OCI-LY1 (cell line): ENCODE measurements around the gene GDF7.
"Not testable (repeated sequence)": the region's sequence is repeated elsewhere in the genome, so short reads cannot be mapped to it uniquely, and the experiment has no call there.

Experiments used
- H2AFZ ChIP-seq: fragments of 200-600 bp; sonication (generic), shearing (Covaris generic); 2 replicates; pipeline ENCODE4 v1.6.0; 2014; ENCODE audit warnings: antibody characterized with exemption, mild to moderate bottlenecking, low read length
- H3F3A ChIP-seq: fragments of 200-600 bp; sonication (generic), shearing (Covaris generic); 2 replicates; pipeline ENCODE4 v1.6.0; 2014; ENCODE audit warnings: mild to moderate bottlenecking, antibody characterized with exemption, low read length, moderate library complexity; ENCODE audit not compliant: insufficient read depth
- H3K27ac ChIP-seq: fragments of 200-600 bp; sonication (generic); 2 replicates; pipeline ENCODE4 v1.5.1; 2014; ENCODE audit warnings: low read length, mixed run types, mild to moderate bottlenecking, low read depth; ENCODE audit not compliant: poor library complexity, severe bottlenecking
- H3K27me3 ChIP-seq: fragments of 200-600 bp; sonication (generic); 2 replicates; pipeline ENCODE4 v1.6.0; 2014; ENCODE audit warnings: antibody characterized with exemption, mild to moderate bottlenecking, low read length, moderate library complexity; ENCODE audit not compliant: insufficient read depth
- H3K36me3 ChIP-seq: fragments of 200-600 bp; sonication (generic); 2 replicates; pipeline ENCODE4 v1.6.1; 2014; ENCODE audit warnings: mild to moderate bottlenecking, antibody characterized with exemption, low read length, moderate library complexity, mixed read lengths; ENCODE audit not compliant: insufficient read depth
- H3K4me1 ChIP-seq: fragments of 200-600 bp; sonication (generic); 2 replicates; pipeline ENCODE4 v1.5.1; 2014; ENCODE audit warnings: mild to moderate bottlenecking, low read length, moderate library complexity; ENCODE audit not compliant: insufficient read depth, severe bottlenecking
- H3K4me2 ChIP-seq: fragments of 200-600 bp; sonication (generic), shearing (Covaris generic); 2 replicates; pipeline ENCODE4 v1.6.1; 2014; ENCODE audit warnings: low read length
- H3K4me3 ChIP-seq: fragments of 200-600 bp; sonication (generic); 2 replicates; pipeline ENCODE4 v1.5.1; 2014; ENCODE audit warnings: low read length, low read depth, mild to moderate bottlenecking, mixed read lengths; ENCODE audit not compliant: poor library complexity, severe bottlenecking
- H3K79me2 ChIP-seq: fragments of 200-600 bp; shearing (Covaris generic); 2 replicates; pipeline ENCODE4 v1.6.1; 2016; ENCODE audit warnings: mixed run types, low read length, mixed read lengths; ENCODE audit not compliant: insufficient read depth
- H3K9ac ChIP-seq: fragments of 200-600 bp; sonication (generic), shearing (Covaris generic); 2 replicates; pipeline ENCODE4 v1.6.1; 2014; ENCODE audit warnings: mild to moderate bottlenecking, low read length, mixed read lengths
- H3K9me2 ChIP-seq: fragments of 200-600 bp; sonication (generic), shearing (Covaris generic); 2 replicates; pipeline ENCODE4 v1.6.1; 2014; ENCODE audit warnings: low read depth, mild to moderate bottlenecking, low read length, mixed read lengths
- H3K9me3 ChIP-seq: fragments of 200-600 bp; shearing (Covaris generic); 2 replicates; pipeline ENCODE4 v1.6.1; 2014; ENCODE audit warnings: low read length, mixed read lengths
- H4K20me1 ChIP-seq: fragments of 200-600 bp; sonication (generic), shearing (Covaris generic); 2 replicates; pipeline ENCODE4 v1.6.0; 2016; ENCODE audit warnings: mild to moderate bottlenecking, low read length; ENCODE audit not compliant: insufficient read depth
- CTCF ChIP-seq: fragments of 200-600 bp; sonication (generic), shearing (Covaris generic); IDR thresholded peaks from 2 replicates; pipeline ENCODE4 v1.5.1; 2017; ENCODE audit warnings: mild to moderate bottlenecking, antibody characterized with exemption, low read length, moderate library complexity, mixed read lengths
- EZH2 ChIP-seq: fragments of 200-600 bp; sonication (generic), shearing (Covaris generic); IDR thresholded peaks from 2 replicates; pipeline ENCODE4 v1.8.0; 2017; ENCODE audit warnings: borderline replicate concordance, mixed run types, mild to moderate bottlenecking, antibody characterized with exemption, low read length, moderate library complexity, mixed read lengths

The GDF7 gene

GRCh38 chr2:20706786-20707185 lies 39.8 kb downstream of the GDF7 start:
- Histone ChIP-seq H3F3A (no peaks in the 10 kb centered on the region), H3K4me1 (no peaks in the 10 kb centered on the region), H3K27me3 (no peaks in the 10 kb centered on the region), H3K4me3 (no peak overlapping the region), H3K27ac (no peak overlapping the region), H3K79me2 (no peaks in the 10 kb centered on the region; the same call in 1 of the 2 replicates), H4K20me1 (no peaks in the 10 kb centered on the region), H3K9me2 (no peaks in the 10 kb centered on the region), H3K36me3 (no peaks in the 10 kb centered on the region), H3K4me2 (no peak overlapping the region), H2AFZ (no peak overlapping the region), H3K9me3 (no peaks in the 10 kb centered on the region), H3K9ac (no peak overlapping the region)
- TF ChIP-seq EZH2 (no peak), CTCF (no peak)

GRCh38 chr2:20707601-20708000 lies 40.7 kb downstream of the GDF7 start:
- TF ChIP-seq CTCF (no peak), EZH2 (no peak)
- H3K36me3 ChIP-seq = no peaks in the 10 kb centered on the region
- H3K27me3 ChIP-seq = no peaks in the 10 kb centered on the region
- H3K9me3 ChIP-seq = no peaks in the 10 kb centered on the region
- no peak overlapping the region for H3K9ac ChIP-seq
- H3K27ac ChIP-seq = no peak overlapping the region
- no peaks in the 10 kb centered on the region for H3F3A ChIP-seq
- H3K4me1 ChIP-seq = no peaks in the 10 kb centered on the region
- H3K9me2 ChIP-seq = no peaks in the 10 kb centered on the region
- H3K79me2 ChIP-seq = no peaks in the 10 kb centered on the region; the same call in 1 of the 2 replicates
- H2AFZ ChIP-seq = no peak overlapping the region
- no peak overlapping the region for H3K4me2 ChIP-seq
- no peaks in the 10 kb centered on the region for H4K20me1 ChIP-seq
- no peak overlapping the region for H3K4me3 ChIP-seq

- H3K9me3 ChIP-seq, H3F3A ChIP-seq, H4K20me1 ChIP-seq, H3K36me3 ChIP-seq, H3K4me2 ChIP-seq, H3K9ac ChIP-seq, H3K27ac ChIP-seq, H3K4me3 ChIP-seq, H2AFZ ChIP-seq, H3K27me3 ChIP-seq, H3K4me1 ChIP-seq, H3K9me2 ChIP-seq, H3K79me2 ChIP-seq: not testable (repeated sequence)
Observed at GRCh38 chr2:20711641-20712040, 44.7 kb downstream of the GDF7 start.

GRCh38 chr2:20713585-20713984 lies 46.6 kb downstream of the GDF7 start:
- H3K9me3 ChIP-seq, H3K79me2 ChIP-seq, H2AFZ ChIP-seq, H3K36me3 ChIP-seq, H4K20me1 ChIP-seq, H3F3A ChIP-seq, H3K27me3 ChIP-seq, H3K27ac ChIP-seq, H3K4me1 ChIP-seq, H3K9ac ChIP-seq, H3K4me3 ChIP-seq, H3K4me2 ChIP-seq, H3K9me2 ChIP-seq: not testable (repeated sequence)

GRCh38 chr2:20714412-20714811 lies 47.5 kb downstream of the GDF7 start:
- not testable (repeated sequence) for H3K4me1 ChIP-seq, H3K27ac ChIP-seq, H2AFZ ChIP-seq, H3K36me3 ChIP-seq, H3K4me2 ChIP-seq, H3F3A ChIP-seq, H3K4me3 ChIP-seq, H3K9me2 ChIP-seq, H4K20me1 ChIP-seq, H3K27me3 ChIP-seq, H3K79me2 ChIP-seq, H3K9me3 ChIP-seq, H3K9ac ChIP-seq

GRCh38 chr2:20716164-20716563 lies 49.2 kb downstream of the GDF7 start:
- not testable (repeated sequence) for H3K36me3 ChIP-seq, H3K79me2 ChIP-seq, H3F3A ChIP-seq, H2AFZ ChIP-seq, H3K4me3 ChIP-seq, H3K9me2 ChIP-seq, H3K9ac ChIP-seq, H3K4me1 ChIP-seq, H3K27ac ChIP-seq, H3K9me3 ChIP-seq, H3K4me2 ChIP-seq, H3K27me3 ChIP-seq, H4K20me1 ChIP-seq
